NCI-H2196 treated with DMSO at 0.1 percent for 48 hours (cell line): Measurements from ENCODE around the gene OTOA.
"Not testable (repeated sequence)": the region's sequence is repeated elsewhere in the genome, so short reads cannot be mapped to it uniquely, and the experiment has no call there.

Experiments used
- DNase-seq: peaks from one replicate; lab custom pipeline; 2025; ENCODE audit not compliant: unreplicated experiment; lab: John Stamatoyannopoulos, UW

The OTOA gene

DNA sequence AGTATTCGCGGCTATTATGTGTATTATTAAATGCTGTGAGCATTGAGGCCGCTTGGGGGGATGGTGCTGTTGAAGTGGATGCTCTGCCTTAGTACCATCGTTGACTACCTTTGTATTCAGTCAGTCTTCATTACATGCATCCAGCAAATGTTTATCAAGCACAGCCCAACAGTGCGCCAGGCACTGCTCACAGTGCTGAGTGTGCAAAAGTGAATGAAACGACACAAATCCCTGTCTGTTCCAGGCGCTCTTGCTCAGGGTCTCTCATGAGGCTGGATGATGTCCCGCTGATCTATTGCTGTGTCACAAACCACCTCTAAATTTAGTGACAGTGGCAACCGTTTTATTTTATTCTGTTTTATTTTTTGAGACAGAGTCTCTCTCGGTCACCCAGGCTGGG lies 53.8 kb downstream of the OTOA start:
- no peak for DNase-seq

DNA sequence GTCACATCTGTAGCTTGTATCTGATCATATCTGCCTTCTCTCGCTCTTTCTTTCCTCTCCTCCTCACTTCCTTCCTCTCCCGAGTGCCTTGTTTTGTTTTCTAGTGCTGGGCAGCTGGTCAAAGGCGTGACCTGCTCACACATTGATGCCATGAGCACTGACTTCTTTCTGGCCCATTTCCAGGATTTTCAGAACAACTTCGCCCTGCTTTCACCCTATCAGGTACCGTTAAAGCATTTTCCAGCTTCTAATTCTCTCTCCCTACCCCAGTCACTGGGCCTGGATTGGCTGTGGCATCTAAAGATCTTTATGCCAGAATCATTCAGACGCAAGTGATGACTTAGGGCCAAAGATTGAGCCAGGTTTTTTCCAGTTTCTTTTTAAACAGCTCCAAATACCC lies 55.5 kb downstream of the OTOA start:
- no peak for DNase-seq

DNA sequence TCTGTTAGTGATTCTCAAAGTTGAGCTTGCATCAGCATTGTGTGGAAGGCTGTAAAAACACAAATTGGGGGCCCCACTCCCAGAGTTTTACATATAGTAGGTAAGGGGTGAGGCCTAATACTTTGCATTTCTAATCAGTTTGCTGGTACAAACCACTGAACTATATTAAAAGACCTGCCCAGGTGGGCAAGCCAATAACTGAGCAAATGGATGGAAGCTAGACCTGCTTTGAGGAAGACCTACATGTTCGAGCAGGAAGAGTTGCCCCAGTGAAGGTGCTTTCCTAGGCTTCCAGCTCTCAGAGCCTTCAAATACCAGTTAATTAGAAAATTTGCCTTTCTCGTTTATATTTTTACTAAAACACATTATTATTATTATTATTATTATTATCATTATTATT lies 56.8 kb downstream of the OTOA start:
- DNase-seq = no peak

DNA sequence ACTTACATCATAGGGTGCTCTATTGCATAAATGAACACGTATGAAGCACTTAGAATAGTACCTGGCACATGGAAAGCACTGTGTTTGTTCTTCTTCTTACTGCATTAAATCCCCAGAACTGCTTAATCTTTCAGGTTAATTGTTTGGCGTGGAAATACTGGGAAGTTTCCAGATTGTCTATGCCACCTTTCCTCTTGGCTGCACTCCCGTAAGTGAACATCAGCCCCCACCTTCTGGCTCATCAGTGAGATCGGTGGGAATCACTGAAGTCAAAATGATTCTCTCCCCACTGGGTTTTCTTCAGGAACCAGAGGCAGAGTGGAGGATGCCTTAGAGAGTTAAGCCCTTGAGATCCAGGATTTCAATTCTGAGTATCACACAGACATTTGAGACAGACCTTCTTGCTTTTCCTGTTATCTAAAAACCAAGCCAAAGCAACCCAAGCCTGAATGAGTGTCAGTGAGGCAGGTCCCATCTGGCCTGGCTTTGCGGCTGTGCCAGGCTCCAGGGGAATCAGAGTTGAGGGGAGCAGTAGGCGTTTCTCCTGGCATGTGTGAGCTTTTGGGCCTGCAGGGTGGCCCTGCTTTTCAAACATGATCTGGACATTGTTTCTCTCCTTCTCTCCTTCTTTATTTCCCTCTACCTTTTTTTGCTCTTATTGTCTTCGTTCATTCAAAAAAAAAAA lies 59.1 kb downstream of the OTOA start:
- no peak for DNase-seq

DNA sequence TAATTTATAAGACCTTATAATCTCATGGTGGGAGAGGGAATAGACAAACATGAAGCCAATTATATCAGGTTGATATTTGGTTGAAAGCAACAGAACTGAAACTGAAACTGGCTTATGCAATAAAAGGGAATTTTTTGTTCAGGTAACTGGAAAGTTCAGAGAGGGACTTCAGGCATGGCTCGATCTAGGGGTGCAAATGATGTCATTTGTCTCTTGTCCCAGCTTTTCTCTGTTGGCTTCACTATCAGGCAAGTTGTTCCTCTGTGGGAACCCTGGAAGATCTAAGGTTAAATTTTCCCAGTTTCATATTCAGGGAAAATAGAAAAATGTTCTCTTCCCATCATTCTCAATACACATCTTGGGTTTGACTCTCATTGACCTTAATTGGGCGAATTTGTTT lies 59.8 kb downstream of the OTOA start:
- DNase-seq = no peak

DNA sequence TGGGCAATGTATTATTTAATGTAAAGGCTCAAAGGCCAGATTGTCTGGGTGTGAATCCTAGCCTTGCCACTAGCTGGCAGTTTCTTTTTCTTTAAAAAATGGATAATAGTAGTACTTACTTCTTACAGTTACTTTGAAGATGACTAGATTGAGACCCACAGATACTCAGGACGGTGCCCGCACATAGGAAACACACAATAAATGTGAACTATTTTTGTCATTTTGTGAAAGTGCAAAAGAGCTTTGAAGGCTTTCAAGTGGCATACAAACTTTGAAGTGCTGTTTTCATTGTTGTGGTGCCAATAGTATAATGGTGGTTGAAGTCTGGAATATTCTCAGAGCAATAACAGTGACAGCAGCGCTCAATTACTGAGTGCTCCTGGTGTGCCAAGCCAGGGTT lies 63.6 kb downstream of the OTOA start:
- no peak for DNase-seq

DNA sequence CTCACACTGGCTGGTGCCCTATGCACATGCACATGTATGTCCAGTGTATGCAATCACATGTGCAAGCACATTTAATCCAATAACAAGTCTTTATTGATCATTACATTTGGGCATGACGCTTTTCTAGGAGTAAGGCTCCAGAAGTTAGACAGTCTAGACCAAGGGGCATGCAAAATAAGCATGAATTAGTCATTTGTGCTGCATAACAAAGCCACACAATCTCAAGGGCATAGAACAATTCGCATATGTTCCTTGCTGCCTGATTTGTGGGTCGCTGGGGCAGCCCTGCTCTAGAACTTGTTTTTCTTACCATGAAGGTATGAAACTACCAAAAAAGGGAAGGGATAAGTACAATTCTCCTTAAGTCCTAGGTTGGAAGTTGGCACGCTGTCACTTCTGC lies 67.5 kb downstream of the OTOA start:
- not testable (repeated sequence) for DNase-seq

DNA sequence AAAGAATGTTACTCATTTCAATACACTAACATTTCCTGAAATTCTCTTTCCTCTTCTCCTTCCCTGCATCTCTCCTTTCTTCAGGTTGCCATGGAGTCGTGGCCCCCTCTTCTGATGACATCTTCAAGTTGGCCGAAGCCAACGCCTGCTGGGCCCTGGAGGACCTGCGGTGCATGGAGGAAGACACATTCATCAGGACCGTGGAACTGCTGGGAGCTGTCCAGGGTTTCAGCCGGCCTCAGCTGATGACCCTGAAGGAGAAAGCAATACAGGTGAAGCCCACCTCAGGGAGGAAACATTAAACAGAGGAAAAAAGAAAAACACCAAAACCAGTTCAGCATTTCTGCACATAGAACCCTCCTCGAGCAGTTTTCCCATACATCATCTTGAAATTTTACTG lies 76.9 kb downstream of the OTOA start:
- not testable (repeated sequence) for DNase-seq

DNA sequence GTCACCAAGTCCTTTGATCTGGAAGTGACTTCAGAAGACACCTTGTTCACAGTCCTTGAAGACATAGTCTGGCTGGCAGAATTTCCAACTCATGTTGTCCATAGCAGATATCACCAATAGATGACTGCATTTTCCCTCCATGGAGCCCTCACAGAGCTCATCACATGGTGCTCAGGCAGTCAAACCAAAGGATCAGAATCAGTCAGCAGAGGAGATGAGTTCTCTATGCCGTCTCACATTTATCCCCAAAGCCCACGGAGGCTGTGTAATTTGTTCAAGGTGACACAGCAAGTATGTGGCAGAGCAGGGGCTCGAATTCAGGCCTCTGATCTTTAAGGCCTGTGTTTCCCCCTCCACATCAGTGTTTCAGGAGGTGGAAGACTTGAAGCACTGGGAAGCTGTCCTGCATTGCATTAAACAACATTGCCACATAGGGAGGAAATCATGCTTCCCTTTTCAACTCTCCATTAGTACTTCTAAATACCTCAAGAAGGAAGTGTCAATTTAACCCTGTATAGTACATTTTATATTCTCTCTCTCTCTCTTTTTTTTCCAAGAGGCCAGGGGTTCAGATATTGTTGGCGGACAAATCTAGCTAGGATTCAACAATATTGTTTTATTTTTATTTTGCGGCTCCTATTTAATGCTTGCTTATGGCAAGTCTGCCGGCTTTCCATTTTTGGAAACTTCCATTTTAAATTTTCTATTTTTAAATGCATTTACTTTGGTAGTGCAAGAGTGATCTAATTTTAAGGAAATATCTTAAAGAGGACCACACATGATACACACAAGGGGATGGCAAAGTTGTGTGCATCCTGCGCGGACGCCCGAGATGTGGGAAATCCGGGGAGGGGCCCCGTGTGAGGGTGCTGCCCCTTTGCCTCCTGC lies 92.7 kb downstream of the OTOA start:
- DNase-seq = not testable (repeated sequence)

DNA sequence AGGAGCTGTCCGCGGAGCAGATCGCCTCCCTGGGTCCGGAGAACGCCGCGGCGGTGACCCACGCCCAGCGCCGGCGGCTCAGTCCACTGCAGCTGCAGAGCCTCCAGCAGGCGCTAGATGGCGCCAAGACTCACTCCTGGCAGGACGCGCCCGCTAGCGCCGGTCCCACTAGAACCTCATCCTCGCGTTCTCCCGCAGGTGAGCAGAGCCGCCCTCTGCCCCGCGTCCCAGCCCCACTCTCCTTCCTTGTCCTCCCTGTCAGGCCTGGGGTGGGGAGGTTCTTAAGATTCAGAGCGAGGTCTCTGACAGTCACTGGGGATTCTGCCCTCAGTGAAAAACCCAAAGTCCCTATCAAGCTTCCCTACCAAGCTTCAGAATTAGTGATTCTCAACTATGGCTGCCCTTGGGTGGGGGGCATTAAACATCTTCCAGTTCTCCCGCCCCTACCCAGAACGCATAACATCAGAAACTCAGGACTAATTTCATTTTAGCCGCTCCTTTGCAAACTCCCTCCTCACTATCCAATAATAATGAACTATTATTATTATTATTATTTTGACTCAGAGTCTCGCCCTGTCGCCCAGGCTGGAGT lies 93.4 kb downstream of the OTOA start:
- not testable (repeated sequence) for DNase-seq

DNA sequence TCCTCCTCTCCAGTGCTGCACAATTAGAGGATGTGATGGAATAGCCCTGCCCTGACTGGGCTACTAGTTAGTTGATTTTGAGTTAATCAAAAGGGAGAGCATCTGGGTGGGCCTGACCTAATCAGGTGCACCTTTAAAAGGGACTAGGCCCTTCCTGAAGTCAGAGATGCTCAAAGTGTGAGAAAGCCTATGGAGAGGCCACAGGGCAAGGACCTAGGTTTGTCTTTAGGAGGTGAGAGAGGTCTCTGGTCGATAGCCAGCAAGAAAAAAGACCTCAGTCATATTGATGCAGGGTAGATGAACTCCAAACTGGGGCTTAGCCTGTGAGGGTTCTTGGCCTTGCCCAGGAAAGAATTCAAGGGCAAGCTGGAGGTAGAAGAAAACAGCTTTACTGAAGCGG lies 104.5 kb downstream of the OTOA start:
- not testable (repeated sequence) for DNase-seq

DNA sequence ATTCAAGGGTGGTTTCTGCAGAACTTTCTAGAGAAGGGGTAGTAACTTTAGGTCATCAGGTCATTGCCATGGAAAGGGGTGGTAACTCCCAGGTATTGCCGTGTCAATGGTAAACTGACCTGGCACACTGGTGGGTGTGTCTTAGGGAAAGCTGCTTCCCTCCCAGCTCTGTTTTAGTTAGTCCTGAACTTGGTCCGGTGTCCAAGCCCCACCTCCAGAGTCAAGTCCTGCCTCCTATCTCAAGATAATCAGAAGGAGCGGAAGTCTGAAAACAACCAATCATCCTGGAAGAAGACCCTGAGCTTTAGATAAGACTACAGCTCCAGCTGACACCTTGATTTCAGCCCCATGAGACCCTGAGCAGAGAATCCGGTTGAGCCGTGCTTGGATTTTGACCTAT lies 105.0 kb downstream of the OTOA start:
- not testable (repeated sequence) for DNase-seq

DNA sequence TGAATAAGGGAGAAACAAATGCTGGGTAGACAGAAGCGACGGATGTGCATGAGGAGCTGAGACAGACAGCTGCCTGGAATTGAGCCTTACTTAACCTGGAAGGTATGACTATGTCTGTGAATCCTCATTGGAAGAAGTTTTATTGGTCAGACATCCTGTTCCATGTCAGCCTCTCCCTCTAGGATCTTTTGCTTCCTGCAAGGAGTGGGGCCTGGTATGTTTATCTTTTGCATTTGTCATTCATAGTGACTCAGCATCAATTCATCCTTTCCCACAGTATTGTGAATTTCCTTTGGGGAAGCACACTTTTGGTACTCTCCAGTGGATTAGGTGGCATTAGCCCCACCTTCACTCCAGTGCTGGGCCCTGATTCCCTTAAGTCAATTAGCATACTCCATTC lies 105.5 kb downstream of the OTOA start:
- DNase-seq = not testable (repeated sequence)

DNA sequence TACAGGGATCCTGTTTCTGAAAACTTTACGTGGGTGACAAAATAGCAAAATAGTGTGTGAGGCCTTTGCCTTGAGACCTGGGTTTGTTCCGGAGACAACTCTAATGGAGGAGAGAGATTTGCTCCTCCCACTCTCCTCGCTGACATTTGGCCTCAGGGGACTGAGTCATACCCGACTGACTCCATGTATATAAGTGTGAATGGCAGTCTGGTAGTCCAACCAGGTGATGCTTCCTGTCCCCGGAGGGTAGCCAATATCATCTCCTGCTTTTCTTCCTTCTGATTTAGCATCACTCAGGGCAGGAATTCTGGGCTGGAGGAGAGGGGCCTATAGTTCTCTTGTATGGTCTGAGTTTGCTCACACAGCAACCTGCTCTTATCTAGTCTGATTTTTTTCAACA lies 106.8 kb downstream of the OTOA start:
- DNase-seq = not testable (repeated sequence)

DNA sequence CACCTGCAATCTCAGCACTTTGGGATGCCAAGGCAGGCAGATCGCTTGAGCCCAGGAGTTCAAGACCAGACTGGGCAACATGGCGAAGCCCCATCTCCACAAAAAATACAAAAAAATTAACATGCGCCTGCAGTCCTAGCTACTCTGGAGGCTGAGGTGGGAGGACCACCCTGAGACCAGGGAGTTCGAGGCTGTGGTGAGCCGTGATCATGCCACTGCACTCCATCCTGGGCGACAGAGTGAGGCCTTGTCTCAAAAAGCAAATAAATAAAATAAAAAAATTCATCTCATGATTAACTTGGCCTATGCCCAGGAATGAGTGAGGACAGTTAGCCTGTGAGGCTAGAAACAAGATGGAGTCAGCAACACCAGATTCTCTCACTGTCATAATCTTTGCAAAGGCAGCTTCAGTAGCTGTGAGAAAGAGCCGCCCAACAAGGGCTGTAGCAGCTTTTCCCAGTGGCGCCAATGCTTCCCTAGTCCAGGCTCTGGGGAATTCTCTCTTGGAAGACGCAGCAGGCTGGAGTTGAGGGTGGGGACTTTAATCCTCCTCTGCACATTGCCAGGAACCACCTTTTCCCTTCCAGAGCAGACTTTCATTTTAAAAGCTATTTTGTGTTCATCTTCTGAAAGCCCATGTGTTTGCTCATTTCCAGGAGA lies 108.9 kb downstream of the OTOA start:
- not testable (repeated sequence) for DNase-seq

DNA sequence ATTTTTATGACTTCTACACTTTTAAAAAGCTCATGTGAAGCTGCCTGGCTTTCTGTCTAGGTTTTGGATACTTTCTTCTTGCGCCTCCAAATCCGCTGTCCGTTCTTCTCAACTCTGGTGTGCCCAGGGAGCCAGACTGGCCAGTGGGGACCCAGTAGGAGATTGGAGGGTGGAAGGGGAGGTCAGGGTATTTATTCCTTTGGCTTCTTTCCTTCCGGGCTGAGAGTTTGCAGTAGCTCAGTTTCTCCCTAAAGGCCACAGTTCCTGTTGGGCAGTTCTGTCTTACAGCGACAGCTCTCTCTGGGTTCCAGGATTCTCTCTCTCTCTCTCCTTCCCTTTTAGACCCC lies 109.4 kb downstream of the OTOA start:
- DNase-seq = not testable (repeated sequence)

DNA sequence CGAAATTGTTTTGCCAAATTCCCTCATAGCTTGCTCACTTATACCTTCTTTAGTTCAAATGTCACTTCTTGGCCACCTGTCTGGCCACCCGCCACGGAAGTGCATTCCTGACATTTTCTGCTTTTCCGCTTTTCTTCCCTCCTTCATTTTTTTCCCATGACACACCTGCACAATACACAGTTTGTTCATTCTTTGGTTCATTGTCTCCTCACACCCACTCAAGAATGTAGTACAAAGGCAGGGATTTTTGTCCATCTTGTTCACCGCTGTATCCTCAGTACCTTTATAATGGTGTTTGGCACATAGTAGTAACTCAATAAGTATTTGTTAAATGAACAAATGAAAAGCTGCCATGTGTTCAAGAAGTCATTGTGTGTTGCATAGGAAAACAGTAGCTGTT lies 116.8 kb downstream of the OTOA start:
- not testable (repeated sequence) for DNase-seq

DNA sequence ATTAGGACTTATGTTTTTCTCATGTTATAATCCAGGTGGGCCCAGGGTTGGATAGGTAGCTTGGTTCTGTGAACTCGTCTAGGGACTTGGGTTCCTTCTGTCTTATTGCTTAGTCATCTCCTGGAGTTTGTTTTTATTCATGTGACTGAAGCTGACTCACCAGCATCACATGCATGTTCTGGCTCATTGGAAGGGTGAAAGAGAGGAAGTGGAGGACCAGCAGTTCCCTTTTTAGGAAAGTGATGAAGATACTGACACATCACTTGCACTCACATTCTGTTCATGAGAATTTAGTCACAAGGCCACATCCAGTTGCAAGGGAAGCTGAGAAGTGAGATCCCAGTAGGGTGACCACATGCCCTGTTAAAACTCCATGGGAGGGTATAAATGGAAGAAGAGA lies 126.7 kb downstream of the OTOA start:
- DNase-seq = not testable (repeated sequence)

DNA sequence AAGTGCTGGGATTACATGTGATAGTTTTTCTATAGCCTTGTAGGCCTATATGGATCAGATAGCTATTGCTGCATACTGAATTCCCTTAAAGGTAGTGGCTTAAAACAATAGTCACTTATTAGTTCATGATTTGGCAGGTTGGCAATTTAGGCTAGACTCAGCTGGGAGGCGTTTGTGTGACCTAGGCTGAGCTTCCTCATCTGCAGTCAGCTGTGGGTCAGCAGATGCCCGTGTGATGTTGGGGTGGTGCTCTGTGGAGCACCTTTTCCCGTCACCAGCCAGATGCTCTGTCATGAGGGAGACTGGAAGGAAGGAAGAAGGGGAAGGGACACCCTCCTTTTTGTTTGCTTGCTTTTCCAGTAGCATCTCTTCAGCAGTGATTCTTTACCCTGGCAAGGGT lies 129.5 kb downstream of the OTOA start:
- not testable (repeated sequence) for DNase-seq

DNA sequence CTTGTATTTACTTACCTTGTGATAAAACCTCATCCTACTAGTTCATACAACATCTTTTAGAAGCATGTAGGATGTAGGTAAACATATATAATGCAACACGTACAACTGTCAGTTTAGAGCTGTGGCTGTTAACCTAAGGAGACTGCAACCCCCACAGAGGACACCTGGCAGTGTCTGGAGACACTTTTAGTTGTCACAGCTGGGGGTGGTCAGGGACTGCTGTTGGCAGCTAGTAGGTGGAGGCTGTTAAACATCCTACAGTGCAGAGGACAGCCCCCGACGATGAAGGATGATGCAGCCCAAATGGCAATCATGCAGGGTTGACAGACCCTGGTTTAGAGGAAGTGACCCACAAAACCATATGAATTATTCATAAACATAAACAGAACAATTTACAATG lies 134.8 kb downstream of the OTOA start:
- DNase-seq = not testable (repeated sequence)

DNA sequence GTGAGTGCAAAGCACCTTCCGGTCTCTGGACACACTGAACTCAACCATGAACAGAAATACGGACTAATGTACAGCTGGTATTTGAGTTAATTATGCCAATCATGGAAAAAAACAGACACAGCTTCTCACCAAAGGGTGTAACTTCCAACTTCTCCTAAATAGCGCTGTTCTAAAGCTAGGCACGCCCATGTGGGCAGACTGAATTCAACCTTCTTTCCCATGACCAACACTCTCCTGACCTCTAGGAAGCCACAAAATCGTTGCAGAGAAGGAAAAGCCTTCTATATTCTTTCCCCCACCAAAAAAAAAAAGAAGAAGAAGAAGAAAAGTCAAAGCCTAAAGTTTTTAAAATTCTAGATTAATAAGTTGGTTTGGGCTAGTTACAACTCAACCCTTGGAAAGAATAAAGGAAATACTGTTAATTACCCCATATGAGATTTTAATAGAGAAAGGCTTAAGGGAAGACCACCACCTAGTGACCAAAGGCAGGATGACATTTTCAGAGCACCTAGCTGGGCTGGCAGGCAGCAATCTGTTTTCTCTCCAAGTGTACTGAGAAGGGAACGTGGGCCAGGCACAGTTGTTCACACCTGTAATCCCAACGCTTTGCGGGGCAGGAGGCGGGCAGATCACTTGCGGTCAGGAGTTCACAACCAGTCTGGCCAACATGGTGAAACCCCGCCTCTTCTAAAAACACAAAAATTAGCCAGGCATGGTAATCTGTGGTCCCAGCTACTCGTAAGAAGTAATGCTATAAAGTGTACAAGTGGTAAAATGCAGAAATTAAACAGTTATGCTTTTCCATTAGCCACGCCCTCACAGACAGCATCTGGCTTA lies 138.0 kb downstream of the OTOA start:
- DNase-seq = not testable (repeated sequence)
